AG10803 (cell line): Measurements from ENCODE around the gene EPM2A.

Experiments used
- DNase-seq: peaks from one replicate; pipeline ENCODE4 v3.0.0; 2010; ENCODE audit warnings: low read depth
- H3K4me3 ChIP-seq: 2 replicates; pipeline ENCODE4 v1.5.1; 2011; ENCODE audit warnings: mild to moderate bottlenecking, low read length, control low read depth
- TF ChIP-seq, protein P1 (sequence below): conservative IDR thresholded peaks from 2 replicates; pipeline ENCODE4 v1.5.1; 2011; ENCODE audit warnings: mild to moderate bottlenecking, low read length, control low read depth, inconsistent platforms

The EPM2A gene

GRCh38 chr6:145621776-145622175 is 113.5 kb downstream of the EPM2A start:
- TF ChIP-seq, protein P1, sequence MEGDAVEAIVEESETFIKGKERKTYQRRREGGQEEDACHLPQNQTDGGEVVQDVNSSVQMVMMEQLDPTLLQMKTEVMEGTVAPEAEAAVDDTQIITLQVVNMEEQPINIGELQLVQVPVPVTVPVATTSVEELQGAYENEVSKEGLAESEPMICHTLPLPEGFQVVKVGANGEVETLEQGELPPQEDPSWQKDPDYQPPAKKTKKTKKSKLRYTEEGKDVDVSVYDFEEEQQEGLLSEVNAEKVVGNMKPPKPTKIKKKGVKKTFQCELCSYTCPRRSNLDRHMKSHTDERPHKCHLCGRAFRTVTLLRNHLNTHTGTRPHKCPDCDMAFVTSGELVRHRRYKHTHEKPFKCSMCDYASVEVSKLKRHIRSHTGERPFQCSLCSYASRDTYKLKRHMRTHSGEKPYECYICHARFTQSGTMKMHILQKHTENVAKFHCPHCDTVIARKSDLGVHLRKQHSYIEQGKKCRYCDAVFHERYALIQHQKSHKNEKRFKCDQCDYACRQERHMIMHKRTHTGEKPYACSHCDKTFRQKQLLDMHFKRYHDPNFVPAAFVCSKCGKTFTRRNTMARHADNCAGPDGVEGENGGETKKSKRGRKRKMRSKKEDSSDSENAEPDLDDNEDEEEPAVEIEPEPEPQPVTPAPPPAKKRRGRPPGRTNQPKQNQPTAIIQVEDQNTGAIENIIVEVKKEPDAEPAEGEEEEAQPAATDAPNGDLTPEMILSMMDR = no peak
- H3K4me3 ChIP-seq = no peak overlapping the region
- no peak for DNase-seq

- no peak for DNase-seq
- TF ChIP-seq, protein P1 = no peak
- H3K4me3 ChIP-seq = no peak overlapping the region
Measured at GRCh38 chr6:145620088-145620487, 115.2 kb downstream of the EPM2A start.

DNA sequence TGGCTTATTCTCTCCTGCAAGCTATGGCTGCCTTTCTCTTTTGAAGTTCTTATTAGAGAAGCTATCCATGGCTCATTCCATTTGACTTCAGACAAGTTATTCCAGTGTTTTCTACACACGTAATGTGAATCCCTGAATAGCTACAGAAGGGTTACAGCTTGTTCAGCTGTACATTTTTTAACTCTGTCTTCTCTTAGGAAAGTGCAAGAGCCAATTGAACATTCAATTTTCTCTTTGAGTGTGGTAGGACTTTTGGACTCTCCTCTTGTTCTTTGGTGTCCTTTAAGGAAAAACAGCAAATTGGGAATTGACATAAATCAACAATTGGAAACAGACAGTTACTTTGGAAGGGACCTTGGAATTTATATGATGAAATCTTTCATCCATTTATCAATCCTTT is 125.8 kb downstream of the EPM2A start:
- DNase-seq = no peak
- TF ChIP-seq, protein P1 = no peak
- H3K4me3 ChIP-seq = no peak overlapping the region

- TF ChIP-seq, protein P1 = no peak
- no peak for DNase-seq
- no peak overlapping the region for H3K4me3 ChIP-seq
Measured at GRCh38 chr6:145608850-145609249, 126.5 kb downstream of the EPM2A start.

- DNase-seq = no peak
Measured at GRCh38 chr6:145603991-145604390, 131.3 kb downstream of the EPM2A start.

DNA sequence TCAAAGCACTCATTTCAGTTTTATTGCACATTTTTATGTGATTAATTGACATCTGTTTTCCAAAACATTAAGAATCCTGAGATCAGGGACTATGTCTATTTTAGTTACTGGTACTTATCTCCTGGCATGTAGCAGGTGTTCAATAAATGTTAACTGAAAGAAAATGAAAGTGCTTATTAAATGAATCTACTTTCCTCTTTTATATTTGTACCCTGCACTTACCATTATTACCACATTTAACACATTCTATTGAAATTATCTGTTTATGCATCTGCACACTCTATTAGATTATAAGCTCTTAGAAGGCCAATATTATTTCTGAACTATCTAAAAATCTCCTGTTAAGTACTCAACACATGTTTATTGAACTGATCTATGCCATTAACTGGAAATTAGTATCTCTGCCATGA is 131.9 kb downstream of the EPM2A start:
- TF ChIP-seq, protein P1 = no peak
- H3K4me3 ChIP-seq = no peak overlapping the region
- DNase-seq = no peak

More at GRCh38 chr6:145603991-145604390, 131.3 kb downstream of the EPM2A start:
- TF ChIP-seq, protein P1 = no peak
- no peak overlapping the region for H3K4me3 ChIP-seq

DNA sequence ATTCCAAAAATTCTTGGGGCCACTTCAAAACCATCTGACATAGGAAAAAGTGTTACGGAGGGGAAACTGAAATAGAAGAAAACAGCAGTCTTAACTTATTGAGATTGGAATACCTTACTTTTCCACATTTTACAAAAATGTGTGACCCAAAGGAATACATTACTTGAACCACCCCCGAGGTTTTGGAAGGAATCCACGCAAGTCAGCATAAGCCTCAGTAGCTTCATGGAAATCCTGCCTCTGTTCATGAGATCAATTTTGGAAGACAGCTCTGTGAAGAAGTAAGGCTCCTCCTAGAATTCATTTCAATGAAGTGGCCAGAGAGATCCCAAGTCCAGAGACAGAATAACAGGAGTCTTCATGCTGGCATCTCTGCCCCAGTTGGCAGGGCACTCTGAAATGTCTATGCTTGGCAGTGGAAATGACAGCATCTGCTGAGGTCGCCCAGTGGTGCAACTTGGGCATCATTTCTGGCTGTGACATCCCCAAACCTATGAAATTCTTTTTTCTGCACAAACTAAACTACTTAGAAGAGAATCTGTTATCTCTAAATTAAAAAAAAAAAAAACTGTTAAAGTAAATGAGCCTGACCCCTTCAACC is 132.5 kb downstream of the EPM2A start:
- TF ChIP-seq, protein P1 = no peak
- DNase-seq = no peak
- H3K4me3 ChIP-seq = no peak overlapping the region
